ENCODE data around the gene SYAP1.

SYAP1 gene

GRCh38 chrX:16696956-16697355, 22.5 kb upstream of the SYAP1 start:
- no peak for TF ChIP-seq CTCF (IDR thresholded peaks at IDR 0.05; ENCODE audit: borderline replicate concordance, extremely low read depth, low read length, poor library complexity, severe bottlenecking)
- no peak for TF ChIP-seq EZH2 (IDR thresholded peaks at IDR 0.05; ENCODE audit: borderline replicate concordance, low read depth, low read length, severe bottlenecking)

GRCh38 chrX:16699389-16699788, 20.0 kb upstream of the SYAP1 start:
- peaks cover 13% of the 10 kb centered on the region for H3K36me3 ChIP-seq (ENCODE audit: insufficient read depth, low read length)
- H3K9ac ChIP-seq (ENCODE audit: low read depth, low read length) = no peak overlapping the region
- H3K4me1 ChIP-seq (ENCODE audit: insufficient read depth, low read length) = no peaks in the 10 kb centered on the region

More at GRCh38 chrX:16696956-16697355, 22.5 kb upstream of the SYAP1 start:
- DNase-seq (no peak), ATAC-seq (ENCODE audit: insufficient read depth, low read depth) (no peak)
- no peaks in the 10 kb centered on the region for H3K4me1 ChIP-seq (ENCODE audit: insufficient read depth, low read length)
- no peaks in the 10 kb centered on the region for H3K9me3 ChIP-seq (ENCODE audit: insufficient read depth, low read length, severe bottlenecking)
- H4K20me1 ChIP-seq (ENCODE audit: insufficient read depth, low read length) = no peaks in the 10 kb centered on the region
- H3K27ac ChIP-seq (ENCODE audit: low read length) = no peak overlapping the region
- no peak overlapping the region for H3K9ac ChIP-seq (ENCODE audit: low read depth, low read length)
- no peak overlapping the region for H3K4me3 ChIP-seq (ENCODE audit: low read depth in 1 of 2, low read length in 2 of 2)
- H3K36me3 ChIP-seq (ENCODE audit: insufficient read depth, low read length) = peaks cover 26% of the 10 kb centered on the region
- H3K4me2 ChIP-seq (ENCODE audit: insufficient read depth, low read length) = no peak overlapping the region
- H3K27me3 ChIP-seq (ENCODE audit: insufficient read depth, low read length, poor library complexity) = no peaks in the 10 kb centered on the region
- H3K79me2 ChIP-seq (ENCODE audit: insufficient read depth, low read length) = no peaks in the 10 kb centered on the region
- H2AFZ ChIP-seq (ENCODE audit: low read depth, low read length) = no peak overlapping the region

GRCh38 chrX:16700734-16701133, 18.7 kb upstream of the SYAP1 start:
- Histone ChIP-seq H3K9me3 (ENCODE audit: insufficient read depth, low read length, severe bottlenecking) (no peaks in the 10 kb centered on the region), H3K9ac (ENCODE audit: low read depth, low read length) (no peak overlapping the region), H3K79me2 (ENCODE audit: insufficient read depth, low read length) (no peaks in the 10 kb centered on the region), H3K27ac (ENCODE audit: low read length) (no peak overlapping the region), H3K27me3 (ENCODE audit: insufficient read depth, low read length, poor library complexity) (no peaks in the 10 kb centered on the region), H3K4me1 (ENCODE audit: insufficient read depth, low read length) (no peaks in the 10 kb centered on the region), H2AFZ (ENCODE audit: low read depth, low read length) (no peak overlapping the region), H3K4me3 (ENCODE audit: low read depth in 1 of 2, low read length in 2 of 2) (no peak overlapping the region), H3K4me2 (ENCODE audit: insufficient read depth, low read length) (no peak overlapping the region), H4K20me1 (ENCODE audit: insufficient read depth, low read length) (no peaks in the 10 kb centered on the region), H3K36me3 (ENCODE audit: insufficient read depth, low read length) (peaks cover 8% of the 10 kb centered on the region)
- DNase-seq (no peak), ATAC-seq (ENCODE audit: insufficient read depth, low read depth) (no peak)
- TF ChIP-seq CTCF (IDR thresholded peaks at IDR 0.05; ENCODE audit: borderline replicate concordance, extremely low read depth, low read length, poor library complexity, severe bottlenecking) (no peak), EZH2 (IDR thresholded peaks at IDR 0.05; ENCODE audit: borderline replicate concordance, low read depth, low read length, severe bottlenecking) (no peak)

More at GRCh38 chrX:16699389-16699788, 20.0 kb upstream of the SYAP1 start:
- H3K79me2 ChIP-seq (ENCODE audit: insufficient read depth, low read length) = no peaks in the 10 kb centered on the region
- H2AFZ ChIP-seq (ENCODE audit: low read depth, low read length) = no peak overlapping the region
- H4K20me1 ChIP-seq (ENCODE audit: insufficient read depth, low read length) = no peaks in the 10 kb centered on the region
- no peak overlapping the region for H3K4me2 ChIP-seq (ENCODE audit: insufficient read depth, low read length)
- H3K4me3 ChIP-seq (ENCODE audit: low read depth in 1 of 2, low read length in 2 of 2) = no peak overlapping the region
- no peaks in the 10 kb centered on the region for H3K9me3 ChIP-seq (ENCODE audit: insufficient read depth, low read length, severe bottlenecking)
- no peak for DNase-seq
- H3K27ac ChIP-seq (ENCODE audit: low read length) = no peak overlapping the region
- TF ChIP-seq EZH2 (IDR thresholded peaks at IDR 0.05; ENCODE audit: borderline replicate concordance, low read depth, low read length, severe bottlenecking) = no peak
- TF ChIP-seq CTCF (IDR thresholded peaks at IDR 0.05; ENCODE audit: borderline replicate concordance, extremely low read depth, low read length, poor library complexity, severe bottlenecking) = no peak
- ATAC-seq (ENCODE audit: insufficient read depth, low read depth) = no peak
- H3K27me3 ChIP-seq (ENCODE audit: insufficient read depth, low read length, poor library complexity) = no peaks in the 10 kb centered on the region
